ENCODE measurements around the gene MAN2A1.
A peak's percentile ranks its signal among the peaks of the same experiment; 100 is the strongest.

MAN2A1 gene

GRCh38 chr5:109690975-109691574, 1.3 kb downstream of the MAN2A1 start (continued):
- TF ChIP-seq ZNF398 (tag by site-specific recombination; IDR thresholded peaks at IDR 0.05) = no peak
- TF ChIP-seq CTCF (tag by site-specific recombination; IDR thresholded peaks at IDR 0.05) = peak; percentile 67
- TF ChIP-seq PATZ1 (tag by site-specific recombination; IDR thresholded peaks at IDR 0.05) = peak; percentile 8; the same call in 1 of the 2 replicates
- no peak for TF ChIP-seq ZNF184 (tag by site-specific recombination; IDR thresholded peaks at IDR 0.05)
- no peak for TF ChIP-seq ZNF202 (tag by site-specific recombination; IDR thresholded peaks at IDR 0.05; ENCODE audit: borderline replicate concordance)
- TF ChIP-seq ZNF624 (tag by site-specific recombination; IDR thresholded peaks at IDR 0.05) = no peak
- no peak for TF ChIP-seq FEZF1 (tag by site-specific recombination; IDR thresholded peaks at IDR 0.05)
- no peak for TF ChIP-seq TSHZ1 (tag by site-specific recombination; IDR thresholded peaks at IDR 0.05; ENCODE audit: borderline replicate concordance)
- no peak for TF ChIP-seq ZBTB26 (tag by site-specific recombination; optimal IDR thresholded peaks at IDR 0.05)
- no peak for TF ChIP-seq BCL11A (tag by site-specific recombination; IDR thresholded peaks at IDR 0.05; ENCODE audit: low read depth)
- TF ChIP-seq ZNF169 (tag by site-specific recombination; IDR thresholded peaks at IDR 0.05) = no peak
- TF ChIP-seq BCL6B (tag by site-specific recombination; IDR thresholded peaks at IDR 0.05) = no peak
- TF ChIP-seq ZNF416 (tag by site-specific recombination; IDR thresholded peaks at IDR 0.05) = no peak
- TF ChIP-seq ZNF18 (tag by site-specific recombination; IDR thresholded peaks at IDR 0.05) = no peak
- peak; percentile 9; the same call in 1 of the 2 replicates for TF ChIP-seq KLF17 (tag by site-specific recombination; IDR thresholded peaks at IDR 0.05)
- TF ChIP-seq YY1 (tag by site-specific recombination; IDR thresholded peaks at IDR 0.05) = no peak; the same call in 1 of the 2 replicates
- no peak for TF ChIP-seq KLF1 (tag by site-specific recombination; IDR thresholded peaks at IDR 0.05)
- no peak for TF ChIP-seq INSM2 (tag by site-specific recombination; IDR thresholded peaks at IDR 0.05)
- no peak for TF ChIP-seq OVOL3 (tag by site-specific recombination; IDR thresholded peaks at IDR 0.05)
- TF ChIP-seq ZNF704 (tag by site-specific recombination; IDR thresholded peaks at IDR 0.05) = no peak
